HG02623 (cell line): ENCODE results near the gene PSIP1.
"Not testable (repeated sequence)": the region's sequence is repeated elsewhere in the genome, so short reads cannot be mapped to it uniquely, and the experiment has no call there.

Source experiments
- ATAC-seq: cut with Tn5 transposase; IDR thresholded peaks from one replicate; pipeline ENCODE4 v1.9.1; 2021; ENCODE audit warnings: moderate library complexity; ENCODE audit not compliant: unreplicated experiment

Gene PSIP1

DNA sequence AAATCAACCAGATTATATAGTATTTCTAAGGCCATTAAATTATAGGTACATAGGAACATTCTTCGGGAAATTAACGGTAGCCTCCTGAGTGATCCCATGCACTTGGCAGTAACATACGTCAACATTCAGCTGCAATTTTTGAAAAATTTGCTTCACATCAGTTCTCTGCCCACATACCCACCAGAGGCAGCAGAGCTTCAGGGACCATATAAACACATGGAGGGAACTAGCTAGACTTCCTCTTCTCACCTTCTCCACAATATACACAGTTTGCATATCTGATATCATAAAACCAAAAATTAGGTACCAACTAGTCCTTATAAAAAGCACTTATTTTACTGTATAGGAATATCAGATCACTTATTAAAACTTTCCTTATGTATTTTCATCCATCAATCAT is 4.8 kb downstream of the PSIP1 start:
- no peak for ATAC-seq

DNA sequence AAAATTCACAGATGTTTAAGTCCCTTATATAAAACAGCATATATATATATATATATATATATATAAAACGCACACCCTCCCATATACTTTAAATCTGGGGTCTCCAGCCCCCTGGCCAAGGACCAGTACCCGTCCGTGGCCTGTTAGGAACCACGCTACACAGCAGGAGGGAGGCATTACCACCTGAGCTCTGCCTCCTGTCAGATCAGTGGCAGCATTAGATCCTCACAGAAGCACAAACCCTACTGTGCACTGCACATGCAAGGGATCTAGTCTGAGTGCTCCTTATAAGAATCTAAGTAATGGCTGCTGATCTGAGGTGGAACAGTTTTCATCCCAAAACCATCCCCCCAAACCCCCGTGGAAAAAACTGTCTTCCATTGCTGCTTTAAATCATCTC is 9.0 kb downstream of the PSIP1 start:
- ATAC-seq = no peak

DNA sequence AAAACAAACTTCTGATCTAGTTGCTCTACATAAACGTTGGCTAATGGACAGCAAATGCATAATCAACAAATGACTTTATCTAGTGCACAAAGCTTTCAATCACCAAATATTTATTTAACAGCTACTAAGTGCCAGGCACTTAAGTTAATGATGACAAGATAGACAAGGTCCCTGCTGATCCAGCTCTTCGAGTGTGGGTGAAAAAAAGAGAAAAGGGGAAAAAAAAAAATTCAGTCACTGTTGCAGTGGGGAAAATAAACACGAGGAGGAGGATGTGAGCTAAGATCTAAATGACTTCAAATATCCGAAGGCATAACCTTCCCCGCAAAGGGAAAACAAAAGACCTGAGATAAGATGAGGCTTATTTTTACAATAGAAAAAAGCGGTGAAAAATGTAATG is 9.6 kb downstream of the PSIP1 start:
- ATAC-seq = no peak

DNA sequence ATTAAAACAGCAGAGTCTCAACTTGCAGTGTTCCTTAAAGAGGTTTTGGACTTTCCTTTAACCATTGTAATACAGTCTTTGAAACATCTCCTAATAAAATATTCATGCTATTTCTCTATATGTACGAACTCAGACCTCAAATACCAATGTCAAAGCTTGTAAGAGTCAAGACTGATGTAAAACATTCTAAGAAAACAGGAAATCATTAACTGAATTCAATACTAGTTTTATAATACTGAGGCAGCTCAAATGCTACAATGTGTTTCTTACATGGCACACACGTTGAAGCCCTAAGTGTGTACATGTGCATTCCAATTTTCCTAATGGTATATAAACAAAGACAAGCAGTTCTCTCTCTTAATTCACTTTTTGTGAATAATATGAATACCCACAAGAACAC is 11.6 kb downstream of the PSIP1 start:
- no peak for ATAC-seq

DNA sequence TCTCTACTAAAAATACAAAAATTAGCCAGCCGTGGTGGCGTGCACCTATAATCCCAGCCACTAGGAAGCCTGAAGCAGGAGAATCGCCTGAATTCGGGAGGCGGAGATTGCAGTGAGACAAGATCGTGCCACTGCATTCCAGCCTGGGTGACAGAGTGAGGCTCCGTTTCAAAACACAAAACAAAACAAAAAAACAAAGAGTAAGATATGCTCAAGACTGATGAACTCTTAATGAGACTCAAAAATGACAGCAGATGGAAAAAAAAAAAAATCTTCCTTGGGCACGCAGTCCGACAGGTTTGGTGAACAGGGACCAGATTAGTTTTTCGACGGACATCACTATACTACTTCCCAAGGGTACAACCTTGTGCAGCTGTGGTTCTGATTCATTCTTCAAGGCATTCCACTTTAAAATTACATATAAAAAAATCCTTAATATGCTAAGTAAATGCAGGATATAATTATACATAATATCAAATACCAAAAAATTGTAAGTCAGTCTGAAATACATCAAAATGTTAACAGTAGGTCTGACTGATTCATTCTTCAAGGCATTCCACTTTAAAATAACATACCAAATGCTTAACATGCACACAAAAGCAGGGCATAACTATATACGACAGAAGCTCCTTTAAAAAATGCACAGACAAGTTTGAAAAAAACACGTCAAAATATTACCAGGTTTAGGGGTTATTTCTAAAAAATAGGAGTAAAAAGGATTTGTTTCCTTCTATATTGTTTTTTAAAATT is 12.3 kb downstream of the PSIP1 start:
- ATAC-seq = no peak

DNA sequence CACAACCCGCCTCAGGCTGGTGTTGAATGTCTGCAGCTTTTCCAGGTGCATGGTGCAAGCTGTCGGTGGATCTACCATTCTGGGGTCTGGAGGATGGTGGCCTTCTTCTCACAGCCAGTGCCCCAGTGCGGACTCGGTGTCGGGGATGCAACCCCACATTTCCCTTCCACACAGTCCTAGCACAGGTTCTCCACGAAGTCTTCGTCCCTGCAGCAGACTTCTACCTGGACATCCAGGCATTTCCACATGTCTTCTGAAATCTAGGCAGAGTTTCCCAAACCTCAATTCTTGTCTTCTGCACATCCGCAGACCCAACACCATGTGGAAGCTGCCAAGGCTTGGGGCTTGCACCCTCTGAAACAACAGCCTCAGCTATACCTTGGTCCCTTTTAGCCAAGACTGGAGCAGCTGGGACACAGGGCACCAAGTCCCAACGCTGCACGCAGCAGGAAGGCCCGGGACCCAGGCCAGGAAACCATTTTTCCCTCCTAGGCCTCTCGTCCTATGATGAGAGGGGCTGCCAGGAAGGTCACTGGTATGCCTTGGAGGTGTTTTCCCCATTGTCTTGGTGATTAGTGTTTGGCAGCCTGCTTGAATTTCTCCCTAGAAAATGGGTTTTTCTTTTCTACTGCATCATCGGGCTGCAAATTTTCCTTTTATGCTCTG is 18.2 kb downstream of the PSIP1 start:
- no peak for ATAC-seq

DNA sequence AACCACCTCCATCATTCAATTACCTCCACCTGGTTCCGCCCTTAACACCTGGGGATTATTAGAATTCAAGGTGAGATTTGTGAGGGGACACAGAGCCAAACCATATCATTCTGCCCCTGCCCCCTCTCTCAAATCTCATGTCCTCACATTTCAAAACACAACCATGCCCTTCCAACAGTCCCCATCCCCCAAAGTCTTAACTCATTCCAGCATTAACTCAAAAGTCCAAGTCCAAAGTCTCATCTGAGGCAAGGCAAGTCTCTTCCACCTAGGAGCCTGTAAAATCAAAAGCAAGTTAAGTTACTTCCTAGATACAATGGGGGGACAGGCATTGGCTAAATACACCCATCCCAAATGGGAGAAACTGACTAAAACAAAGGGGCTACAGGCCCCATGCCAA is 18.8 kb downstream of the PSIP1 start:
- ATAC-seq = no peak

DNA sequence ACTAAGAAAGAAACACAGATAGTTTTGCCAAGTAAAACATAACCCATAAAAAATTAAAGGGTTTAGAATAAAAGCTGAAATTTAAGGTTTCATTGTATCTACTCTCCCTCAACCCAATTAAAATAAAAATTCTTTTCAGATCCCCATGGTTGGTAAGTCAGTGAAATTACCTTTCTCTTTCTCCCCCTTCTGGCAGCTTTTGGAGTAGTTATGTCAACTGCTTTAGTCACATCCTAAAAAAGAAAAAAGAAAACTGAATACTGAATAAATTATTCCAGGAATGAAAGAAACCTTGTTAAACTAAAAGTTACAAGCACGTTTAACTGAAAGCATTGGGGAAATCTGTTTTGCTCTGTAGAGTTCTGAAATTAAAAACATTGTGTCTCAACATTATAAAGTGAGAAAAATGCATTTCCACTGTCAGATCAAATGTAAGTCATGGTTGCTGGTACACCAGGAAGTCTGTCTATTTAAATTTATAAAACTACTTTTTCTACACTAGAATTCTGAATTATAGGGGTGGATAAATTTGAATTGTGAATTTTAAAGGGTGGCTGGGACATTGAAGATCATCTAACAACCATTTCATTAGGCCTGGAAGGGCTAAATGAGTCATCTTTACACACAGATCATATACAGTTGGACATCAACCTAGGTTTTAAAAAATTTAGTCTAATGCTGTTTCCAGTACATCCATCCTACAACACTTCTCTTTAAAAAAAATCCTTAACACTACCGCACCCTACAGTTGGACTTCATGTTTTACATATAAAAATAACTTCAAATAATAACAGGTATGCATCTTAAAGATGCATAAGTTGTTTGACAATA is 24.7 kb downstream of the PSIP1 start:
- ATAC-seq = no peak

DNA sequence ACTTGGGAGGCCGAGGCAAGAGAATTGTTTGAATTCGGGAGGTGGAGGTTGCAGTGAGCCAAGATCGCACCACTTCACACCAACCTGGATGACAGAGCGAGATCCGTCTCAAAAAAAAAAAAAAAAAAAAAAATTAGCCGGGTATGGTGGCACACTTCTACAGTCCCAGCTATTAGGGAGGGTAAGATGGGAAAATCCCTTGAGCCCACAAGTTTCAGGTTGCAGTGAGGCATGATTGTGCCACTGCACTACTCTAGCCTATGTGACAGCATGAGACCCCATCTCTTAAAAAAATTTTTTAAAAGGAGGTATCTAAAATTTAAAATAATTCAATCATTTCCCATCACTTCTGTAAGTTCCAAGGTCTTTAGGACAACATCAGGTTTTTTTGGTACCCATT is 26.0 kb downstream of the PSIP1 start:
- ATAC-seq = no peak

DNA sequence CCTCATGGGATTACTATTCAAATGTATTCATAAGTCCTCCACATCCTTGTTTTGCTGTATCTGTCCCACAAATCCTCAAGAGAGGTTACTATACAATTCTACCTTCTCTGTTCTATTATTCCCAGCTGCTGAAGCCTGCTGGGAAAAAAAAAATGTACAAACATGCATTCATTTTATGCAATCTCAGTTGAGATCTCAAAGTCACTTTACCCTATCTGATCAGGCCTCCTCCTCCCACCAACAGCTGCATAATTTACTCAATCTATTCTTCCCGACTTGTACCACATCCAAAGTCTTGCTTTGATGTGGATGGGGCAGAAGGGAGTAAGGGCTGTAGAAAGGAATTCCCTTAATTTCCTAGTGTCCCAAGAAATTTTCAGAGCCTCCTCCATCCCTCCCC is 28.6 kb downstream of the PSIP1 start:
- no peak for ATAC-seq

DNA sequence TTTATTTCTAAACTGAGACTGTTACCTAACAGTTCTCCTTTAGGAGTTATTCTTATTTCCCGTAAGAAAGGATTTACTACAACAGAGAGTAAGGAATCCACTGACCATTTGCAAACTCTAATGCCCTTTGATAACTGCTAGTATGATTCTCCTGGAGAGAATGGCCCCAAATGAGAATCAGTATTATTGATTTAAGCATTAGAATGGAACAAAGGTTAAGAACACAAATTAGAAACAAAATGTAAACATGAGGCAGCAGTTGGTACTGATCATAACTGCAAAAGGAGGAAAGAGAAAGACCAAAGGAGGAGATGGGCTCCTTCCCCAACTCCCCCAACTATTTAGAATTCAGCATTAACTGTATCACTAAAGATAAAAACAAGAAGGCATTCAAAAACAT is 30.7 kb downstream of the PSIP1 start:
- ATAC-seq = no peak

DNA sequence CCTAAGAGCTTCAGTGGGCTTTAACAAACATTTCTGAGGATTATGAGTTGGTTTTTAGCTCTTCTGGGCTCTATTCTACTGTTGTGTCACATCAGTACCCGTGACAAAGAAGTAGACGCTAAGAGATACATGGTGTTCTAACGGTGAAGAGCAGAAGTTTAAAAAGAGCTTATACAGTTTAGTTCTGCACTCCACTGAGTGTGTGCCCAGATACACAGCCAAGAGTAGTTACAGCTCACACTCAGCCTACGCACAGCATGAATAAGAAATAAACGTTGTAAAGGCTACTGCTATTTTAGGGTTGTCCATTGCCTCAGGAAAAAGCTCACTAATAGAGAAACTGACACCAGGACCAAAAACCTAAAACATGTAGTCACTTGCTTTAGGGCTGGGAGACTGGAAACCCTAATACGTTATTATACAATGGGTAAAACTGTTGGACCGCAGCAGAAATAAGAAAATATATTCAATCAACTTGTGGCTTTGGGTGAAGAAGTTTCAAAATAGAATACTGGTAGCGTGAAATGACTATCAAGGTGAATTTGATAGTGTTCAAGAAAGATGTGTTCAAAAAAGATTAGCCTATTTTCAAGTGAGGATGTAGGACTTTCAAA is 34.7 kb downstream of the PSIP1 start:
- no peak for ATAC-seq

DNA sequence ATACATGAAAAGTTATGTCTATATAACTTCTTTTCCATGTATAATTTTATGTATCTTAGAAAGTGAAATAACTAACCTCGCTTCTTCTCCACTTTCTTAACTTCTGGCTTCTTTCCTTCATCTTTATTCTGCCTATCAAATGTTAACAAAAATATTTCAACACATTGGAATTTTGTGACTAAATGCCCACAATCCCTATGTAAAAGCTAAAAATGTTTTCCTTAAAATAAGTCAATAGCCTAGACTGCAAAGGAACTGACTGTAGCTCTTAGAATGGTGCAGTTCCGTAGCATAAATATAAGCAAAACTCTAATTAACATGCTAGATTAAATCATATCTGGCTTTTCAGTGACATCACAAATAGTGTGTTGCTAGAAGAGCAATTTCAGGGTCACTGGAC is 40.9 kb downstream of the PSIP1 start:
- no peak for ATAC-seq

DNA sequence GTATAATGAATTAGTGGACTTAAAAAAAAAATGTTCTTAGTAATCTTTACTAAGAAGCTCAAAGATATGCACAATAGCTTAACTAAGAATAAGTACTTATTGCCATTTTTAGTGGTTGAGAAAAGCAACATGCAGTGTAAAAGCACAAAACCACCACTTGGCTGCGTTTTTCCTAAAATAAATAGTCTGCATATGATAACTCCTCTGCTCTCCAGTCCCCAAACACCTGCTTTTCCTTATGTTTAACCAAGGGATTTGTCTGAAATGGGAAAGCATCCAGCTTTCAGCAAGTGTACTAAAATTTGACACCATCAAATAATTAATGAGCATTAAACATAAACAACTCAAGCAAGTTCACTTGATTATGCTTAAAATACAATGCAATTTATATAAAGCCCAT is 41.4 kb downstream of the PSIP1 start:
- no peak for ATAC-seq

DNA sequence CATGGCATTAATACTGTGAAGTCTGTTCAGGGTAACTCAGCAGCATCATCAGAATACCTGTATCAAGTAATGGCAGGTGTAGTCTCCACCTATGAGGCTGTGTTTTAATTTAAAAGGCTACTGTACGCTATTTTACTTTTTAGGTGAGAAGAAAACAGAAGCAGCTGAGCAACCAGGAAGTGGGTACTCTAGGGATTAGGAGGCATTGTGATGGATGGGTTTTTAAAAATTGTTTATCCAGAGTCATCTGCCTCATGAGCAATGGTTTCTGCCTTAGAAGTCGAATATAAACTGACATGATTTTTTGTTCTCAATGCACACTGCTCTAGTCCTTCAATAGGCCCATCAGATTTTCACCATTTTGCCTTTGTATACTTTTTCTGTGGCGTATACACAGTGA is 42.6 kb downstream of the PSIP1 start:
- ATAC-seq = no peak

DNA sequence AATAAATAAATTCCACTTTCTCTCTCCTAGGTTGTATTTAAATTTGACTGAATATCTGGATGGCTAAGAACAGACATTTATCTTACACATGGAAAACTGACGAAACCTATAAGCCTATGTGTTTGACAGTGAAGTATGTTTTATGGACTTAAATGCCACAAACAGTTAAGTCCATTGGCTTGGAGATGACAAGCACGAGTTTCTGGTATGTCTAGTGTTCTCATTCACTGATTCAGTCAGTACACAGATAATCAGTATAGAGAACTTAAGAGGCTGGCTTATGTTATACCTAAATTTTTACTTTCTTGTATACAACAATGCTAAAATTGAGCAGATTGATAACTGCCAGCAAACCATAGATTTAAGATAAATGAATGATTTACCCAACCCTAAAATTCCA is 49.2 kb downstream of the PSIP1 start:
- no peak for ATAC-seq

DNA sequence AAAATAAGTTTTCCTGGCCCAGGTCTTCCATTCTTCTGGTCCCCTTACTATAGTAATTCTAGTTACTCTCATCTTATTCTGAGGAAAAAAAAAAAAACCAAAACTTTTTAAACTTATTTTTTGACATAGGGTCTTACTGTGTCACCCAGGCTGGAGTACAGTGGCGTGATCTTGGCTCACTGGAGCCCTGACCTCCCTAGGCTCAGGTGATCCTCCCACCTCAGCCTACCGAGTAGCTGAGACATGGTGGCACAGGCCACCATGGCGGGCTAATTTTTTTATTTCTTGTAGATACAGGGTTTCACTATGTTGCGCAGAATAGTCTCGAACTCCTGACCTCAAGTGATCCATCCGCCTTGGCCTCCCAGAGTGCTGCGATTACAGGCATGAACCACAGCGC is 49.7 kb downstream of the PSIP1 start:
- no peak for ATAC-seq

DNA sequence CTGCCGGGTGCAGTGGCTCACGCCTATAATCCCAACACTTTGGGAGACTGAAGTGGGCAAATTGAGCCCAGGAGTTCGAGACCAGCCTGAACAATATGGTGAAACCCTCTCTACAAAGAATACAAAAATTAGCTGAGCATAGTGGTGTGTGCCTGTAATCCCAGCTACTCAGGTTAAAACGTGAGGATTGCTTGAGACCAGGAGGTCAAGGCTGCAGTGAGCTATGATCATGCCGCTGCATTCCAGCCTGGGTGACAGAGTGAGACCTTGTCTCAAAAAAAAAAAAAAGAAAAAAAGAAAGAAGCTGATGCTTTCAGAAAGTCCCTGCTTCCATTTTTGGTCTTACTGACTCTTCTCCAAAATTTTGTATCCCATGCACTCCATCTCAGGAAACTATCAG is 56.8 kb downstream of the PSIP1 start:
- ATAC-seq = no peak

DNA sequence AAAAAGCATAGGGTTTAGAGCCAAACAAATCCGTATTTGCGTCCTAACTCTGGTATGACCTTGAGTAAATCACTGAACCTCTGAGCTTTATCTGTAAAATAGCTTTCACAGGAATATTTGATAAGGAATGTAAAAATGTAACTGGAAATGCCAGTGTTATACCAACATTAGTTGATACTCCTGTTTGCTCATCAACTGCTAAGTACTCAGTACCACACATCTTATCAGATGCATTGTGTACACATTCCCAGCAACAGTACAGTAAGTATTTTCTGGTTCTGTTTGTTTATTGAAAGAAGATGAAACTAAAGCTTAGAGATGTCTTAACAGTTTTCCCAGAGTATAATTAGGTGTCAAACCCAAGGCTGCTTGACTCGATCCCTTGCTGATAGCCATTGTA is 66.6 kb downstream of the PSIP1 start:
- ATAC-seq = no peak

DNA sequence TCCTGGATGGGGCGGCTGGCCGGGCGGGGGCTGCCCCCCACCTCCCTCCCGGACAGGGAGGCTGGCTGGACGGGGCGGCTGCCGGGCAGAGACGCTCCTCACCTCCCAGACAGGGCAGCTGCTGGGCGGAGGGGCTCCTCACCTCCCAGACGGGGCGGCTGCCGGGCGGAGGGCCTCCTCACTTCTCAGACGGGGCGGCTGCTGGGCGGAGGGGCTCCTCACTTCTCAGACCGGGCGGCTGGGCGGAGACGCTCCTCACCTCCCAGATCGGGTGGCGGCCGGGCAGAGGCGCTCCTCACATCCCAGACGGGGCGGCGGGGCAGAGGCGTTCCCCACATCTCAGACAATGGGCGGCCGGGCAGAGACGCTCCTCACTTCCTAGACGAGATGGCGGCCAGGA is 68.5 kb downstream of the PSIP1 start:
- not testable (repeated sequence) for ATAC-seq

DNA sequence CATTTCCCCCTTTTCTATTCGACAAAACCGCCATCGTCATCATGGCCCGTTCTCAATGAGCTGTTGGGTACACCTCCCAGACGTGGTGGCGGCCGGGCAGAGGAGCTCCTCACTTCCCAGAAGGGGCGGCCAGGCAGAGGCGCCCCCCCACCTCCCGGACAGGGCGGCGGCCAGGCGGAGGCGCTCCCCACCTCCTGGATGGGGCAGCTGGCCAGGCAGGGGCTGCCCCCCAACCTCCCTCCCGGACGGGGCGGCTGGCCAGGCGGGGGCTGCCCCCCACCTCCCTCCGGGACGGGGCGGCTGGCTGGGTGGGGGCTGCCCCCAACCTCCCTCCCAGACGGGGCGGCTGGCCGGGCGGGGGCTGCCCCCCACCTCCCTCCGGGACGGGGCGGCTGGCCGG is 68.9 kb downstream of the PSIP1 start:
- ATAC-seq = not testable (repeated sequence)

DNA sequence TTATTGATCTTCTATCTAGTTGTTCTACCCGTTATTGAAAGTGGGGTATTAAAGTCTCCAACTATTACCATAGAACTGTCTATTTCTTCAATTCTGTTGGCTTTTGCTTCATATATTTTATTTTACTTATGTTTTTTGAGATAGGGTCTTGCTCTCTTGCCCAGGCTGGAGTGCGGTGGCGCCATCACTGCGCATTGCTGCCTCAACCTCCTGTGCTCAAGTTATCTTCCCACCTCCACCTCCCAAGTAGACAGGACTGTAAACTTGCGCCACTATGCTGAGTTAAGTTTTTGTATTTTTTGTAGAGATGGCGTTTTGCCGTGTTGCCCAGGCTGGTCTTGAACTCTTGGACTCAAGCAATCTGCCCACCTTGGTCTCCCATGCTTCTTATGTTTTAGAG is 71.9 kb downstream of the PSIP1 start:
- ATAC-seq = no peak
